B cell (primary cell): ENCODE results near the gene SDK1. TPM values are rescaled to one million over a fixed set of nuclear protein-coding genes. Genes with fewer than 3 reads are reported as not detected.

Experiments used
- ATAC-seq: fragments of 200-7000 bp; cut with Tn5 transposase; one replicate; pipeline ENCODE4 v1.10.0; 2021; ENCODE audit warnings: low read depth, mild to moderate bottlenecking, moderate number of reproducible peaks, moderate library complexity
- CTCF ChIA-PET: fragments of 350-600 bp; sonication (Branson Sonifier 250); formaldehyde crosslinking; loops from one replicate; lab custom pipeline; 2021; ENCODE audit warnings: antibody characterized with exemption, inconsistent platforms; lab: Charles Lee
- POLR2A ChIA-PET: fragments of 350-600 bp; sonication (Branson Sonifier 250); formaldehyde crosslinking; loops from one replicate; lab custom pipeline; 2021; ENCODE audit warnings: antibody characterized with exemption; lab: Charles Lee
- DNase-seq: peaks from one replicate; pipeline ENCODE4 v3.0.0; 2013
- H2AFZ ChIP-seq: 2 replicates; pipeline ENCODE4 v1.6.1; 2012; ENCODE audit warnings: mild to moderate bottlenecking, low read depth, low read length; ENCODE audit not compliant: insufficient read depth, poor library complexity, severe bottlenecking
- H3K27ac ChIP-seq, 2 donors: 1 replicate in 1 of 2; 2 replicates in 1 of 2; pipeline ENCODE4 v1.5.1; 2012 to 2013; ENCODE audit warnings: low read length in 2 of 2, mild to moderate bottlenecking in 2 of 2, moderate library complexity in 1 of 2
- H3K27me3 ChIP-seq, 4 experiments: fragments of 200-600 bp in 1 of 4; sonication (generic) in 1 of 4; replicated peaks in 1 of 4; 1 replicate in 2 of 4; 2 replicates in 2 of 4; pipeline versions ENCODE4 v1.6.1 to v1.7.0; 2013 to 2016; ENCODE audit warnings: low read length in 3 of 4, mild to moderate bottlenecking in 2 of 4, mixed read lengths in 1 of 4, moderate library complexity in 1 of 4; ENCODE audit not compliant: insufficient read depth in 4 of 4, control insufficient read depth in 3 of 4; ENCODE audit errors: control extremely low read depth in 1 of 4
- H3K36me3 ChIP-seq, 2 experiments: replicated peaks in 1 of 2; 1 replicate in 1 of 2; 2 replicates in 1 of 2; pipeline versions ENCODE4 v1.6.1 to v1.7.1; 2013; ENCODE audit warnings: low read length in 1 of 2; ENCODE audit not compliant: insufficient read depth in 2 of 2, control insufficient read depth in 1 of 2; ENCODE audit errors: control extremely low read depth in 1 of 2, extremely low read depth in 1 of 2
- H3K4me1 ChIP-seq, 2 donors: fragments of 200-600 bp in 1 of 2; sonication (generic) in 1 of 2; 1 replicate in 1 of 2; 2 replicates in 1 of 2; pipeline versions ENCODE4 v1.5.1 to v1.6.1; 2013 to 2017; ENCODE audit warnings: low read length in 2 of 2; ENCODE audit not compliant: control insufficient read depth in 2 of 2, insufficient read depth in 2 of 2
- H3K4me2 ChIP-seq: replicated peaks from 2 replicates; pipeline ENCODE3; 2012; ENCODE audit warnings: mild to moderate bottlenecking, low read depth, low read length; ENCODE audit not compliant: poor library complexity, severe bottlenecking
- H3K4me3 ChIP-seq, 5 experiments: fragments of 200-600 bp in 1 of 5; sonication (generic) in 1 of 5; 1 replicate in 3 of 5; 2 replicates in 2 of 5; pipeline versions ENCODE4 v1.5.1 to v1.7.0; 2011 to 2016; ENCODE audit warnings: low read length in 4 of 5, mild to moderate bottlenecking in 4 of 5, low read depth in 2 of 5, control low read depth in 1 of 5, moderate library complexity in 1 of 5; ENCODE audit not compliant: insufficient read depth in 1 of 5; ENCODE audit errors: control extremely low read depth in 1 of 5, extremely low read depth in 1 of 5
- H3K79me2 ChIP-seq: fragments of 200-600 bp; sonication (generic); one replicate; pipeline ENCODE4 v1.6.0; 2016; ENCODE audit warnings: low read length; ENCODE audit not compliant: control insufficient read depth, insufficient read depth
- H3K9ac ChIP-seq: fragments of 200-600 bp; sonication (generic); 2 replicates; pipeline ENCODE4 v1.6.1; 2017; ENCODE audit warnings: mild to moderate bottlenecking, low read length, moderate library complexity
- H3K9me3 ChIP-seq, 3 donors: one replicate each; pipeline versions ENCODE4 v1.6.1 to v1.7.1; 2013; ENCODE audit warnings: low read length in 2 of 3; ENCODE audit not compliant: control insufficient read depth in 2 of 3, insufficient read depth in 1 of 3; ENCODE audit errors: control extremely low read depth in 1 of 3
- H4K20me1 ChIP-seq: 2 replicates; pipeline ENCODE4 v1.6.0; 2012; ENCODE audit warnings: mild to moderate bottlenecking, low read length; ENCODE audit not compliant: insufficient read depth, control insufficient read depth, poor library complexity, severe bottlenecking
- H3K27ac Mint-ChIP-seq: one replicate; pipeline ENCODE4 v1.8.0; 2021; ENCODE audit warnings: mixed read lengths
- H3K27me3 Mint-ChIP-seq: one replicate; pipeline ENCODE4 v1.8.0; 2021; ENCODE audit warnings: mixed read lengths
- H3K4me1 Mint-ChIP-seq: one replicate; pipeline ENCODE4 v1.8.0; 2021; ENCODE audit warnings: mixed read lengths
- H3K4me3 Mint-ChIP-seq: one replicate; pipeline ENCODE4 v1.8.0; 2021; ENCODE audit warnings: mixed read lengths
- H3K9me3 Mint-ChIP-seq: one replicate; pipeline ENCODE4 v1.8.0; 2022; ENCODE audit warnings: mixed read lengths; ENCODE audit not compliant: insufficient read depth
- EZH2 ChIP-seq: IDR thresholded peaks from 2 replicates; pipeline ENCODE4 v1.6.1; 2012; ENCODE audit warnings: borderline replicate concordance, low read depth, mild to moderate bottlenecking, moderate library complexity, low read length; ENCODE audit not compliant: insufficient read depth, poor library complexity, severe bottlenecking
- WGBS: methylation state at CpG from one replicate; pipeline ENCODE4 v1.1.5; 2013; ENCODE audit warnings: missing lambda C conversion rate; ENCODE audit not compliant: insufficient coverage; 5-methylcytosine and 5-hydroxymethylcytosine counted together
- intact Hi-C: fragments of 100-400 bp; cut with micrococcal nuclease; formaldehyde crosslinking; loops from one replicate; pipeline ENCODE4 v1.10.0; 2022
- polyA plus RNA-seq: library from polyadenylated mRNA; depleted of rRNA; stranded (reverse); fragments of >200 nt; gene quantifications from 2 replicates; pipeline ENCODE4 v1.2.3, GENCODE V29; 2012
- total RNA-seq, 2 donors: library from RNA; stranded (reverse); fragments of 120-200 nt in 1 of 2; gene quantifications; 1 replicate in 1 of 2; 2 replicates in 1 of 2; pipeline versions ENCODE4 v1.2.3 to v1.2.4, GENCODE V29; 2013 to 2022
- TF ChIP-seq, protein P1 (sequence below): fragments of 200-600 bp; IDR thresholded peaks from one replicate; pipeline ENCODE4 v1.8.0; 2022; ENCODE audit warnings: antibody characterized with exemption, mild to moderate bottlenecking

The SDK1 gene
- total and polyA plus RNA-seq, 2 donors (not counting 1 experiment from before 2014, with no cell fraction given), result 0.73 to 2.0 TPM

DNA sequence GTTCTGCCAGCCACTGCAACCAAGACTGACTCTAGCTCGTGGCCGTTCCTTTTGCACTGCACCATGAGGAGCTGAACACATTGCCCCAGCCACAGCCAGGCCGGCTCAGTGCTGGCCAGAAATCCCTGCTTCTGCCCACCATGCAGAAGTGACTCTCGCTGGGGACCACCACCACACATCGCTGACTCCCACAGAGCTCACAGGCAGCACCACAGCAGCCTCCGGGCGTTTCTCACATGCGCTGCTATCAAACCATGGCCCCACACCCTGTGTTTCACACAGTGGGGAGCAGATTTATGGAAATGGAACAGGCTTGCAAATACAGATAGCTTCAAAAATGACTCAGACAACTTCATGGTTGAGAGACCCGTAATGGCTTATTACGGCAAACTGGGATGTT, 15.4 kb upstream of the SDK1 start:
- POLR2A ChIA-PET, result no interaction called here
- H3K4me3 ChIP-seq, result no peak overlapping the region

DNA sequence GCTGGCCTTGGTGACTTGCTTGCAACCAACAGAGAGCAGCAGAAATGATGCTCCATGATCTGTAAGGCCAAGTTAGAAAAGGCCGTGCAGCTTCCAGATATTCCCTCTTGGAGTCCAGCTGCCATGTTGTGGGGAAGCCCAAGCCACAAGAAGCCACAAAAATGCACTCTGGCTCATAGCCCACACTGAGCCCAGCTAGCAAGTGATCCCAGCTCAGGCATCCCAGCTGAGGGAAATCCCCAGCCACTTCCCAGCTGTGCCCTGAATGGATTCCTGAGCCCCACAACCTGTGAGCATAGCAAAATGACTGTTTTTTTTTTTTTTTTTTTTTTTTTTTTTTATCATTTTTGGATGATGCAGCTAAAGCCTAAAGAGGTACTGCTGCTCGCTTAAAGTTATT, 11.1 kb upstream of the SDK1 start:
- DNase-seq, result no peak
- no peak overlapping the region for H3K27ac Mint-ChIP-seq
- no peaks in the 10 kb centered on the region for H3K4me1 ChIP-seq
- no peaks in the 10 kb centered on the region for H4K20me1 ChIP-seq
- peaks cover 21% of the 10 kb centered on the region for H3K27me3 Mint-ChIP-seq
- H3K4me3 ChIP-seq, result no peak overlapping the region
- H3K4me1 Mint-ChIP-seq, result no peaks in the 10 kb centered on the region
- intact Hi-C loops, result no loop called here
- H3K36me3 ChIP-seq, result no peaks in the 10 kb centered on the region
- H3K9me3 Mint-ChIP-seq, result peaks cover 7% of the 10 kb centered on the region
- H3K4me2 ChIP-seq, result no peak overlapping the region
- H2AFZ ChIP-seq, result no peak overlapping the region
- no peaks in the 10 kb centered on the region for H3K79me2 ChIP-seq
- no peak for ATAC-seq
- no peak overlapping the region for H3K4me3 Mint-ChIP-seq
- H3K9ac ChIP-seq, result no peak overlapping the region
- TF ChIP-seq, protein P1, sequence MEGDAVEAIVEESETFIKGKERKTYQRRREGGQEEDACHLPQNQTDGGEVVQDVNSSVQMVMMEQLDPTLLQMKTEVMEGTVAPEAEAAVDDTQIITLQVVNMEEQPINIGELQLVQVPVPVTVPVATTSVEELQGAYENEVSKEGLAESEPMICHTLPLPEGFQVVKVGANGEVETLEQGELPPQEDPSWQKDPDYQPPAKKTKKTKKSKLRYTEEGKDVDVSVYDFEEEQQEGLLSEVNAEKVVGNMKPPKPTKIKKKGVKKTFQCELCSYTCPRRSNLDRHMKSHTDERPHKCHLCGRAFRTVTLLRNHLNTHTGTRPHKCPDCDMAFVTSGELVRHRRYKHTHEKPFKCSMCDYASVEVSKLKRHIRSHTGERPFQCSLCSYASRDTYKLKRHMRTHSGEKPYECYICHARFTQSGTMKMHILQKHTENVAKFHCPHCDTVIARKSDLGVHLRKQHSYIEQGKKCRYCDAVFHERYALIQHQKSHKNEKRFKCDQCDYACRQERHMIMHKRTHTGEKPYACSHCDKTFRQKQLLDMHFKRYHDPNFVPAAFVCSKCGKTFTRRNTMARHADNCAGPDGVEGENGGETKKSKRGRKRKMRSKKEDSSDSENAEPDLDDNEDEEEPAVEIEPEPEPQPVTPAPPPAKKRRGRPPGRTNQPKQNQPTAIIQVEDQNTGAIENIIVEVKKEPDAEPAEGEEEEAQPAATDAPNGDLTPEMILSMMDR, result no peak
- no peak for TF ChIP-seq EZH2
- POLR2A ChIA-PET, result no interaction called here
- H3K27me3 ChIP-seq, result peaks cover 0 to 8% (median 0%) of the 10 kb centered on the region in 4 experiments
- 100% methylated on average over 1 of the region's 2 CpGs for WGBS
- H3K27ac ChIP-seq, result no peak overlapping the region
- H3K9me3 ChIP-seq, result peaks cover 0 to 4% (median 0%) of the 10 kb centered on the region in 3 donors
- CTCF ChIA-PET, result interaction anchor here (0.7 kb wide), 1 partner anchor 608 kb away, joined by 3 read pairs; no protein-coding TSS in a partner anchor

More for the DNA sequence above, 15.4 kb upstream of the SDK1 start:
- no peak for TF ChIP-seq EZH2
- TF ChIP-seq, protein P1, result no peak
- ATAC-seq (no peak), DNase-seq (no peak)
- H3K4me1 ChIP-seq, result no peaks in the 10 kb centered on the region
- no peaks in the 10 kb centered on the region for H3K27me3 ChIP-seq
- H2AFZ ChIP-seq, result no peak overlapping the region
- CTCF ChIA-PET, result no interaction called here
- Mint-ChIP-seq H3K4me1 (no peaks in the 10 kb centered on the region), H3K4me3 (no peak overlapping the region), H3K27ac (no peak overlapping the region), H3K9me3 (peaks cover 7% of the 10 kb centered on the region), H3K27me3 (peaks cover 9% of the 10 kb centered on the region)
- H3K79me2 ChIP-seq, result no peaks in the 10 kb centered on the region
- no peaks in the 10 kb centered on the region for H4K20me1 ChIP-seq
- intact Hi-C loops, result no loop called here
- H3K27ac ChIP-seq, result no peak overlapping the region
- H3K4me2 ChIP-seq, result no peak overlapping the region
- H3K9me3 ChIP-seq, result peaks cover 0 to 4% (median 0%) of the 10 kb centered on the region in 3 donors
- no peak overlapping the region for H3K9ac ChIP-seq
- WGBS, result 93% methylated on average over 6 of the region's 10 CpGs
- H3K36me3 ChIP-seq, result no peaks in the 10 kb centered on the region
